ENCODE data around the gene SCO2. TPM values are rescaled to one million over a fixed set of nuclear protein-coding genes. Genes with fewer than 3 reads are reported as not detected.

Gene SCO2
- polyA plus RNA-seq, 1 donor (not counting 4 experiments of a cell fraction or from before 2014, with no cell fraction given), result 1.9 TPM

DNA sequence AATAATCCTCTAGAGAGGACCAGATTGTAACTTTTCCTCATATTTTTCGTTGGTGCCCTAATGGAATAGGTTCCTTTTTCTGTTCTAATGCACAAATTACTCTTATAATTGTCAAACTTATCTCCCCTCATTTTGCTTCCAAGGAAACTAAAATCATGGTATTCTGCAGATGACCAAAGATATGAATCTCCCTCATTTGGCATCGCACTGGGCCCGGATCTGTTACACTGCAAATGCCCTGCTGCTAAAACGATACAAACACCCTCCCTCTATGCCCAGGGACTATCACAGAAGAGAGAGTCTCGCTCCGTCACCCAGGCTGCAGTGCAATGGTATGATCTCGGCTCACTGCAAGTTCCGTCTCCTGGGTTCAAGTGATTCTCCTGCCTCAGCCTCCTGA, 27.9 kb upstream of the SCO2 start:
- Histone ChIP-seq H3K4me1 (ENCODE audit: control insufficient read depth, extremely low read depth, insufficient read depth, low read length) (no peaks in the 10 kb centered on the region), H3K4me3 (ENCODE audit: control insufficient read depth in 2 of 3, extremely low read depth in 1 of 3, insufficient read depth in 2 of 3, low read depth in 1 of 3, low read length in 3 of 3) (no peak overlapping the region), H4K20me1 (ENCODE audit: control insufficient read depth, extremely low read depth, insufficient read depth, low read length) (no peaks in the 10 kb centered on the region), H3K9me3 (ENCODE audit: control insufficient read depth, low read depth, low read length) (no peaks in the 10 kb centered on the region), H3K9me1 (ENCODE audit: control insufficient read depth, extremely low read depth, insufficient read depth, low read length) (no peaks in the 10 kb centered on the region), H3K27ac (ENCODE audit: control insufficient read depth, insufficient read depth, low read length) (no peak overlapping the region), H3K79me2 (ENCODE audit: control insufficient read depth, insufficient read depth, low read length) (no peaks in the 10 kb centered on the region), H3K27me3 (ENCODE audit: control insufficient read depth, extremely low read depth, insufficient read depth, low read length) (no peaks in the 10 kb centered on the region), H3K4me2 (ENCODE audit: control insufficient read depth, extremely low read depth, insufficient read depth, low read depth, low read length) (no peak overlapping the region), H3K36me3 (ENCODE audit: control insufficient read depth in 2 of 2, extremely low read depth in 1 of 2, insufficient read depth in 2 of 2, low read length in 2 of 2) (no peaks in the 10 kb centered on the region), H2AFZ (ENCODE audit: control insufficient read depth, low read length) (no peak overlapping the region), H3K9ac (ENCODE audit: control insufficient read depth, extremely low read depth, insufficient read depth, low read length) (no peak overlapping the region)
- dilution Hi-C loops (cut with MboI; ENCODE audit: extremely low pct_ligation_motif_present, low sequenced_read_pairs), result no loop called here
- TF ChIP-seq, protein P1, sequence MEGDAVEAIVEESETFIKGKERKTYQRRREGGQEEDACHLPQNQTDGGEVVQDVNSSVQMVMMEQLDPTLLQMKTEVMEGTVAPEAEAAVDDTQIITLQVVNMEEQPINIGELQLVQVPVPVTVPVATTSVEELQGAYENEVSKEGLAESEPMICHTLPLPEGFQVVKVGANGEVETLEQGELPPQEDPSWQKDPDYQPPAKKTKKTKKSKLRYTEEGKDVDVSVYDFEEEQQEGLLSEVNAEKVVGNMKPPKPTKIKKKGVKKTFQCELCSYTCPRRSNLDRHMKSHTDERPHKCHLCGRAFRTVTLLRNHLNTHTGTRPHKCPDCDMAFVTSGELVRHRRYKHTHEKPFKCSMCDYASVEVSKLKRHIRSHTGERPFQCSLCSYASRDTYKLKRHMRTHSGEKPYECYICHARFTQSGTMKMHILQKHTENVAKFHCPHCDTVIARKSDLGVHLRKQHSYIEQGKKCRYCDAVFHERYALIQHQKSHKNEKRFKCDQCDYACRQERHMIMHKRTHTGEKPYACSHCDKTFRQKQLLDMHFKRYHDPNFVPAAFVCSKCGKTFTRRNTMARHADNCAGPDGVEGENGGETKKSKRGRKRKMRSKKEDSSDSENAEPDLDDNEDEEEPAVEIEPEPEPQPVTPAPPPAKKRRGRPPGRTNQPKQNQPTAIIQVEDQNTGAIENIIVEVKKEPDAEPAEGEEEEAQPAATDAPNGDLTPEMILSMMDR (optimal IDR thresholded peaks at IDR 0.05 in 1 of 3, IDR thresholded peaks at IDR 0.05 in 1 of 3, conservative IDR thresholded peaks at IDR 0.05 in 1 of 3; ENCODE audit: extremely low read depth in 1 of 3, insufficient read depth in 2 of 3, low read length in 3 of 3), result no peak
- no peak for TF ChIP-seq EZH2 (IDR thresholded peaks at IDR 0.05; ENCODE audit: low read length)
- FAIRE-seq (no peak), DNase-seq (ENCODE audit: low read depth, low spot score) (no peak)

DNA sequence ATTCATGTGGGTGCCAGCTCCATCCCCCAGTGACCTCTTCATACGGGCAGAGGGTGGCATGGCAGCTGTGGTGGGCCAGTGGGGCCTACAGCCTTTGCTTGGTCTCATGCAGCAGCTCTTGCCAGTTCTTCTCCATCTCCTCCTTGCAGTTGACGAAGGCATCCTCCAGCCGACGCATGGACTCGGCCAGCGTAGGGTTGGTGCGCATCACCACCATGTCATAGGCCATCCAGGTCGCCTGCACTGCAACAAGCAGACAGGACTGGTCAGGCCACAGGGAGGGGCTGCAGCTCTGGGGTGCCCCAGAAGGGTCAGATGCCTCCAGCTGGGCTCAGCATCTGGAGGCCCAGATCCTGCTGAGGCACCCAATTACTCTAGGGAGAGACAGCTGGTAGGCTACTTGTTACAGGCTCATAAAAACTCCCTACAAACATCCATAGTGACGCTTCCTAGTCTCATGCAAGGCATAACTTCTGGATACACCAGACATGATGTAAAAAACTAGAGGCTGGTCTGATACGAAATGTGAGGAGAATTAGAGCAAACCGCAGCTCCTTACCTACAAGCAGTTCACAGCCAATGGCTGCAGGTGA, 25.9 kb upstream of the SCO2 start:
- DNase-seq (ENCODE audit: low read depth, low spot score) (no peak), FAIRE-seq (no peak)
- Histone ChIP-seq H3K9me3 (ENCODE audit: control insufficient read depth, low read depth, low read length) (no peaks in the 10 kb centered on the region), H3K27ac (ENCODE audit: control insufficient read depth, insufficient read depth, low read length) (no peak overlapping the region), H3K9me1 (ENCODE audit: control insufficient read depth, extremely low read depth, insufficient read depth, low read length) (no peaks in the 10 kb centered on the region), H3K79me2 (ENCODE audit: control insufficient read depth, insufficient read depth, low read length) (no peaks in the 10 kb centered on the region), H3K36me3 (ENCODE audit: control insufficient read depth in 2 of 2, extremely low read depth in 1 of 2, insufficient read depth in 2 of 2, low read length in 2 of 2) (no peaks in the 10 kb centered on the region), H3K27me3 (ENCODE audit: control insufficient read depth, extremely low read depth, insufficient read depth, low read length) (peaks cover 13% of the 10 kb centered on the region), H4K20me1 (ENCODE audit: control insufficient read depth, extremely low read depth, insufficient read depth, low read length) (no peaks in the 10 kb centered on the region), H3K4me1 (ENCODE audit: control insufficient read depth, extremely low read depth, insufficient read depth, low read length) (no peaks in the 10 kb centered on the region), H2AFZ (ENCODE audit: control insufficient read depth, low read length) (no peak overlapping the region), H3K9ac (ENCODE audit: control insufficient read depth, extremely low read depth, insufficient read depth, low read length) (no peak overlapping the region), H3K4me3 (ENCODE audit: control insufficient read depth in 2 of 3, extremely low read depth in 1 of 3, insufficient read depth in 2 of 3, low read depth in 1 of 3, low read length in 3 of 3) (no peak overlapping the region), H3K4me2 (ENCODE audit: control insufficient read depth, extremely low read depth, insufficient read depth, low read depth, low read length) (no peak overlapping the region)
- TF ChIP-seq, protein P1 (optimal IDR thresholded peaks at IDR 0.05 in 1 of 3, IDR thresholded peaks at IDR 0.05 in 1 of 3, conservative IDR thresholded peaks at IDR 0.05 in 1 of 3; ENCODE audit: extremely low read depth in 1 of 3, insufficient read depth in 2 of 3, low read length in 3 of 3), result no peak
- no peak for TF ChIP-seq EZH2 (IDR thresholded peaks at IDR 0.05; ENCODE audit: low read length)
- dilution Hi-C loops (cut with MboI; ENCODE audit: extremely low pct_ligation_motif_present, low sequenced_read_pairs), result no loop called here
